Progenitor cell of endocrine pancreas (in vitro differentiated cells): ENCODE results near the gene PCDHGA10. TPM values are rescaled to one million over a fixed set of nuclear protein-coding genes. Genes with fewer than 3 reads are reported as not detected.
"Not testable (repeated sequence)": the region's sequence is repeated elsewhere in the genome, so short reads cannot be mapped to it uniquely, and the experiment has no call there.

Experiments used
- DNase-seq: peaks from one replicate; pipeline ENCODE4 v3.0.0; 2021; ENCODE audit warnings: low spot score; ENCODE audit not compliant: unreplicated experiment
- H3K27ac Mint-ChIP-seq: 2 replicates; pipeline ENCODE4 v1.8.0; 2021; ENCODE audit warnings: mild to moderate bottlenecking, moderate library complexity, mixed read lengths
- H3K27me3 Mint-ChIP-seq: 2 replicates; pipeline ENCODE4 v1.8.0; 2021; ENCODE audit warnings: mixed read lengths
- H3K36me3 Mint-ChIP-seq: 2 replicates; pipeline ENCODE4 v1.8.0; 2022; ENCODE audit warnings: mixed read lengths; ENCODE audit not compliant: insufficient read depth
- H3K4me1 Mint-ChIP-seq: 2 replicates; pipeline ENCODE4 v1.8.0; 2021; ENCODE audit warnings: low read depth, mixed read lengths
- H3K4me3 Mint-ChIP-seq: 2 replicates; pipeline ENCODE4 v1.8.0; 2021; ENCODE audit warnings: low read depth, mild to moderate bottlenecking, moderate library complexity, mixed read lengths
- H3K9me3 Mint-ChIP-seq: 2 replicates; pipeline ENCODE4 v1.8.0; 2021; ENCODE audit warnings: low read depth, mixed read lengths
- total RNA-seq: library from RNA; stranded (reverse); gene quantifications from 2 replicates; pipeline ENCODE4 v1.2.1, GENCODE V29; 2021
- TF ChIP-seq, protein P1 (sequence below): fragments of 200-600 bp; sonication (generic); IDR thresholded peaks from one replicate; pipeline ENCODE4 v1.5.0; 2021; ENCODE audit warnings: antibody characterized with exemption, mild to moderate bottlenecking; ENCODE audit not compliant: unreplicated experiment

Gene PCDHGA10
- total RNA-seq, 1 donor from 2014 or later = 14.6 TPM

- Mint-ChIP-seq H3K4me1 (no peaks in the 10 kb centered on the region), H3K27me3 (no peaks in the 10 kb centered on the region), H3K36me3 (peaks cover 20% of the 10 kb centered on the region), H3K9me3 (peaks cover 50% of the 10 kb centered on the region), H3K4me3 (no peak overlapping the region), H3K27ac (no peak overlapping the region)
- DNase-seq = no peak
- TF ChIP-seq, protein P1, sequence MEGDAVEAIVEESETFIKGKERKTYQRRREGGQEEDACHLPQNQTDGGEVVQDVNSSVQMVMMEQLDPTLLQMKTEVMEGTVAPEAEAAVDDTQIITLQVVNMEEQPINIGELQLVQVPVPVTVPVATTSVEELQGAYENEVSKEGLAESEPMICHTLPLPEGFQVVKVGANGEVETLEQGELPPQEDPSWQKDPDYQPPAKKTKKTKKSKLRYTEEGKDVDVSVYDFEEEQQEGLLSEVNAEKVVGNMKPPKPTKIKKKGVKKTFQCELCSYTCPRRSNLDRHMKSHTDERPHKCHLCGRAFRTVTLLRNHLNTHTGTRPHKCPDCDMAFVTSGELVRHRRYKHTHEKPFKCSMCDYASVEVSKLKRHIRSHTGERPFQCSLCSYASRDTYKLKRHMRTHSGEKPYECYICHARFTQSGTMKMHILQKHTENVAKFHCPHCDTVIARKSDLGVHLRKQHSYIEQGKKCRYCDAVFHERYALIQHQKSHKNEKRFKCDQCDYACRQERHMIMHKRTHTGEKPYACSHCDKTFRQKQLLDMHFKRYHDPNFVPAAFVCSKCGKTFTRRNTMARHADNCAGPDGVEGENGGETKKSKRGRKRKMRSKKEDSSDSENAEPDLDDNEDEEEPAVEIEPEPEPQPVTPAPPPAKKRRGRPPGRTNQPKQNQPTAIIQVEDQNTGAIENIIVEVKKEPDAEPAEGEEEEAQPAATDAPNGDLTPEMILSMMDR = no peak
Observed at GRCh38 chr5:141371572-141372475, 41.0 kb upstream of the PCDHGA10 start.

DNA sequence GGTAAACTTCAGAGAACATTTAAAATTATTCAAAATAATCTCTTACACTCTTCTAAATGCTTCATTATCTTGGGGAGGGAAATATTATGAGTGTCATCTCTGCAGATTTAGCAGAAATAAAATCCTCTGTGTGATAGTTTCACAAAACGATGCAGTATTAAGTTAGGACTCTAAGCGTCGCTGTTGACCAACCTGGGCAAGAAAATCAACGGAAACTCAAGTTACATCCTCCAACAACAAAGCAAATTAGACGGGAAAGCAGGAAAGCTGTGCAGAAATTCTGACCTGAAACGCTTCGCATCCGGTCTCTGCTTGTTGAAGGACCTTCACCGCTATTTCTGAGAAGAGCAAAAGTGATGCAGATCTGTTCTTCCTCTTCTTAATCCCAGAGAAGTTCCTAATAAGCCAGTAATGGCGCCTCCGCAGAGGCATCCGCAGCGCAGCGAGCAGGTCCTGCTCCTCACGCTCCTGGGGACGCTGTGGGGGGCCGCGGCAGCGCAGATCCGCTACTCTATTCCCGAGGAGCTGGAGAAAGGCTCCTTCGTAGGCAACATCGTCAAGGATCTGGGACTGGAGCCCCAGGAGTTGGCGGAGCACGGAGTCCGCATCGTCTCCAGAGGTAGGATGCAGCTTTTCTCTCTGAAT, 39.0 kb upstream of the PCDHGA10 start, which contains the start of gene PCDHGA6:
Gene PCDHGA6 (plus strand): TSS at position 219 of the 645 bp plus-strand sequence. CDS start 193 bp downstream, at position 412.
- Mint-ChIP-seq H3K9me3 (peaks cover 55% of the 10 kb centered on the region), H3K27ac (no peak within 1 kb of the TSS), H3K4me3 (no peak within 1 kb of the TSS), H3K27me3 (no peaks in the 10 kb centered on the region), H3K4me1 (no peaks in the 10 kb centered on the region), H3K36me3 (peaks cover 20% of the 10 kb centered on the region)
- no peak for DNase-seq
- TF ChIP-seq, protein P1 = no peak

GRCh38 chr5:141374627-141375026, 38.2 kb upstream of the PCDHGA10 start:
- no peak overlapping the region for H3K27ac Mint-ChIP-seq
- TF ChIP-seq, protein P1 = no peak
- H3K36me3 Mint-ChIP-seq = peaks cover 19% of the 10 kb centered on the region
- no peak for DNase-seq
- H3K9me3 Mint-ChIP-seq = peaks cover 54% of the 10 kb centered on the region
- H3K27me3 Mint-ChIP-seq = no peaks in the 10 kb centered on the region
- no peaks in the 10 kb centered on the region for H3K4me1 Mint-ChIP-seq
- H3K4me3 Mint-ChIP-seq = no peak overlapping the region

DNA sequence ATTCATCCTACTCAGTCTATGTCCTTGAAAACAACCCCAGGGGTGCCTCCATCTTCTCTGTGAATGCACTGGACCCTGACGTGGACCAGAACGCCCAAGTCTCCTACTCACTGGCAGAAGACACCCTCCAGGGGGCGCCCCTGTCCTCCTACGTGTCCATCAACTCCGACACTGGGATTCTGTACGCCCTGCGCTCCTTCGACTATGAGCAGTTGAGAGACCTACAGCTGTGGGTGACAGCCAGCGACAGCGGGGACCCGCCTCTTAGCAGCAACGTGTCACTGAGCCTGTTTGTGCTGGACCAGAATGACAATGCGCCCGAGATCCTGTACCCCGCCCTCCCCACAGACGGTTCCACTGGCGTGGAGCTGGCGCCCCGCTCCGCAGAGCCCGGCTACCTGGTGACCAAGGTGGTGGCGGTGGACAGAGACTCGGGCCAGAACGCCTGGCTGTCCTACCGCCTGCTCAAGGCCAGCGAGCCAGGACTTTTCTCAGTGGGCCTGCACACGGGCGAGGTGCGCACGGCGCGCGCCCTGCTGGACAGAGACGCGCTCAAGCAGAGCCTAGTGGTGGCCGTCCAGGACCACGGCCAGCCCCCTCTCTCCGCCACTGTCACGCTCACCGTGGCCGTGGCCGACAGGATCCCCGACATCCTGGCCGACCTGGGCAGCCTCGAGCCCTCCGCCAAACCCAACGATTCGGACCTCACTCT, 37.2 kb upstream of the PCDHGA10 start:
- H3K4me1 Mint-ChIP-seq, H3K27me3 Mint-ChIP-seq, DNase-seq, H3K27ac Mint-ChIP-seq, H3K4me3 Mint-ChIP-seq: not testable (repeated sequence)
- peaks cover 49% of the 10 kb centered on the region for H3K9me3 Mint-ChIP-seq
- H3K36me3 Mint-ChIP-seq = peaks cover 17% of the 10 kb centered on the region

DNA sequence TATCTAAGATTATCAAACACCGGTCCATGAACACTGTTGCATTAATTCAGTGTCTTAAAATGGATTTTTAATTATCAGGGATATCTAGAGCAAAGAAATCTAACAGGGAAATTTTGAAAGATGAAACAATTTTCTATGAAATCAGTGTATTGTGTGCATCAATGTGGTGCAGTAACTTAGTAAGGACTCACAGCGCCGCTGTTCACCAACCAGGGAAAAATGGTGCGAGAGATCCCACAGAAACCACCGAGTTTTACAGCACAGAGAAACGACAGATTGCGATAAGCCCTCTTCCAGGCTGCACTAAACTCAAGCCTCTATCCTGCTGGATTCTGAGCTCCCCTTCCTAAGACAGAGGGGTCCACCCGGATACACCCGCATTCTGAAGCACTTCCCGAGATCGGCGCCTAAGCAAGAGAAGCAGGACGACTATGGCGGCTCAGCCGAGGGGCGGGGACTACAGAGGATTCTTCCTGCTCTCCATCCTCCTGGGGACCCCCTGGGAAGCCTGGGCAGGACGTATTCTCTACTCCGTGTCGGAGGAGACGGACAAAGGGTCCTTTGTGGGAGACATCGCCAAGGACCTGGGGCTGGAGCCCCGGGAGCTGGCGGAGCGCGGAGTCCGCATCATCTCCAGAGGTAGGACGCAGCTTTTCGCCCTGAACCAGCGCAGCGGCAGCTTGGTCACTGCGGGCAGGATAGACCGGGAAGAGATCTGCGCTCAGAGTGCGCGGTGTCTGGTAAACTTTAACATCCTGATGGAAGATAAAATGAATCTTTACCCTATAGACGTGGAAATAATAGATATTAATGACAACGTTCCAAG, 30.1 kb upstream of the PCDHGA10 start, which contains the start of gene PCDHGA7:
Gene PCDHGA7 (plus strand): TSS at position 274 of the 826 bp plus-strand sequence. CDS start 158 bp downstream, at position 432.
- no peak for DNase-seq
- no peak within 1 kb of the TSS for H3K4me3 Mint-ChIP-seq
- peaks cover 48% of the 10 kb centered on the region for H3K9me3 Mint-ChIP-seq
- no peaks in the 10 kb centered on the region for H3K27me3 Mint-ChIP-seq
- peaks cover 11% of the 10 kb centered on the region for H3K36me3 Mint-ChIP-seq
- H3K27ac Mint-ChIP-seq = no peak within 1 kb of the TSS
- TF ChIP-seq, protein P1 = no peak
- H3K4me1 Mint-ChIP-seq = no peaks in the 10 kb centered on the region
